22Rv1 (cell line): ENCODE data around the gene WDR17.

Experiments
- H3K27ac ChIP-seq: fragments of 450-650 bp; 2 replicates; pipeline ENCODE4 v1.5.1; 2017
- CTCF ChIP-seq: fragments of 450-650 bp; IDR thresholded peaks from 2 replicates; pipeline ENCODE4 v1.5.1; 2017; ENCODE audit warnings: mild to moderate bottlenecking
- ZFX ChIP-seq: fragments of 450-650 bp; IDR thresholded peaks from 2 replicates; pipeline ENCODE4 v1.6.1; 2017; ENCODE audit warnings: antibody characterized with exemption, borderline replicate concordance

Gene WDR17

GRCh38 chr4:176163041-176163440 lies 97.4 kb downstream of the WDR17 start:
- H3K27ac ChIP-seq: no peak overlapping the region
- no peak for TF ChIP-seq CTCF
- no peak for TF ChIP-seq ZFX

GRCh38 chr4:176185051-176185450 lies 119.4 kb downstream of the WDR17 start:
- H3K27ac ChIP-seq: no peak overlapping the region
- TF ChIP-seq CTCF (no peak), ZFX (no peak)

- H3K27ac ChIP-seq: no peak overlapping the region
- no peak for TF ChIP-seq ZFX
- no peak for TF ChIP-seq CTCF
Measured at GRCh38 chr4:176186067-176186466, 120.4 kb downstream of the WDR17 start.

GRCh38 chr4:176186671-176187395 lies 121.2 kb downstream of the WDR17 start:
- no peak overlapping the region for H3K27ac ChIP-seq
- TF ChIP-seq CTCF (no peak), ZFX (no peak)

GRCh38 chr4:176187624-176188023 lies 122.0 kb downstream of the WDR17 start:
- TF ChIP-seq CTCF: no peak
- no peak for TF ChIP-seq ZFX
- no peak overlapping the region for H3K27ac ChIP-seq

GRCh38 chr4:176188654-176189053 lies 123.0 kb downstream of the WDR17 start:
- TF ChIP-seq ZFX (no peak), CTCF (no peak)

GRCh38 chr4:176189891-176190795 lies 124.5 kb downstream of the WDR17 start:
- TF ChIP-seq CTCF (no peak), ZFX (no peak)
- no peak overlapping the region for H3K27ac ChIP-seq

More at GRCh38 chr4:176188654-176189053, 123.0 kb downstream of the WDR17 start:
- no peak overlapping the region for H3K27ac ChIP-seq
